ENCODE results near the gene PSMF1. TPM values are rescaled to one million over a fixed set of nuclear protein-coding genes. Genes with fewer than 3 reads are reported as not detected.

PSMF1 gene, protein sequence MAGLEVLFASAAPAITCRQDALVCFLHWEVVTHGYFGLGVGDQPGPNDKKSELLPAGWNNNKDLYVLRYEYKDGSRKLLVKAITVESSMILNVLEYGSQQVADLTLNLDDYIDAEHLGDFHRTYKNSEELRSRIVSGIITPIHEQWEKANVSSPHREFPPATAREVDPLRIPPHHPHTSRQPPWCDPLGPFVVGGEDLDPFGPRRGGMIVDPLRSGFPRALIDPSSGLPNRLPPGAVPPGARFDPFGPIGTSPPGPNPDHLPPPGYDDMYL
- total RNA-seq (140 and 142 TPM in 2 replicates), polyA plus RNA-seq (166 and 354 TPM in 2 replicates), polyA minus RNA-seq (62.6 and 67.5 TPM in 2 replicates), Bru-seq, nascent RNA (percentile 86 among the genes with signal in this experiment), BruChase-seq, experiment 1, labeled RNA remaining after a 6-hour chase (percentile 82 among the genes with signal in this experiment), BruChase-seq, experiment 2, labeled RNA remaining after a 2-hour chase (percentile 73 among the genes with signal in this experiment)
- polyA plus RNA-seq (2011; cell fraction: cytosol; rRNA removed): 182 and 258 TPM in 2 replicates
- 86.0 and 117 TPM in 2 replicates for polyA plus RNA-seq (2011; cell fraction: nucleus; rRNA removed)
- polyA plus RNA-seq (2012): 188 and 195 TPM in 2 replicates
- 23.2 TPM for polyA minus RNA-seq (2011; cell fraction: cytosol; rRNA and poly(A)+ RNA removed)
- 30.0 and 35.6 TPM in 2 replicates for polyA minus RNA-seq (2011; cell fraction: nucleus; rRNA and poly(A)+ RNA removed)
- long read RNA-seq, full-length matches to known transcripts: 259 of 304 reads
- long read RNA-seq, partial matches to known transcripts: 13 of 304 reads
- long read RNA-seq, other reads (novel, unspliced or antisense): 32 of 304 reads

DNA sequence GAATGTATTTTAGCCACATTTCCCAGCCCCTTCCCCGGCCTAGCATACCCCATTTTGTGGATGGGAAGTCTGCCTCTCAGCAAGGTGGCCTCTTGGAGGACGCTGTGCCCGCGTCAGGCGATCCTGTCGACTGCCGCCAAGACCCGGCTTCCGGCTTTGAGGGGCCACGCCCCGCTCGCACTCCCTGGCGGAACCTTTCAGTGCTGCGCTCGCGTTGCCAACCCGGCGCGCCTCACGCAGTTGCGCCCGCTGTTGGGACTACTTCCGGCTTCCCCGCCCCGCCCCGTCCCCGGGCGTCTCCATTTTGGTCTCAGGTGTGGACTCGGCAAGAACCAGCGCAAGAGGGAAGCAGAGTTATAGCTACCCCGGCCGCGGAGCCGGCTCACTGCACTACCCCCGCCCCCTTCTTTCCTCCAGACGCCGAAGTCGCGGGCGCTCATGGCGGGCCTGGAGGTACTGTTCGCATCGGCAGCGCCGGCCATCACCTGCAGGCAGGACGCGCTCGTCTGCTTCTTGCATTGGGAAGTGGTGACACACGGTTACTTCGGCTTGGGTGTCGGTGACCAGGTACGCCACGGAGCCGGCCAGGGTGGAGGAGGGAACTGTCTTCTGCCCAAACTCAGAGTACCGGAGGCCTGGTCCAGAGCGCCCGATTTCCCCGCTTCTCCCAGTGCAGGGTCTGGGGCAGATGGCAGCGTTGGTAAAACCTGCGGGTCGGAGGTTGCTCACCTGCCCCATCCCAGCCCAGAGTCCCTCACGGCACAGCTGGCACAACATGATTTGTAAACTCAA, at the start of gene PSMF1:
PSMF1 (plus strand) TSS at position 267 of the 792 bp plus-strand sequence; CDS start at position 439, 172 bp downstream.
- H3K36me3 ChIP-seq (ENCODE audit: control insufficient read depth in 2 of 2, extremely low read depth in 1 of 2, insufficient read depth in 2 of 2, low read length in 2 of 2): no peaks in the 10 kb centered on the region
- peaks cover 32% of the 10 kb centered on the region for H3K4me1 ChIP-seq (ENCODE audit: control insufficient read depth, extremely low read depth, insufficient read depth, low read length)
- H3K4me3 ChIP-seq (replicated peaks in 1 of 3; ENCODE audit: insufficient read depth in 1 of 3, low read depth in 1 of 3, low read length in 3 of 3): peak within 1 kb of the TSS; percentile 27 to 88 (median 78)
- ChIA-PET CTCF (interaction anchor here (1.8 to 1.9 kb wide), 2 partner anchors 10 kb away, joined by 6 to 8 read pairs; no protein-coding TSS in a partner anchor), POLR2A (no interaction called here)
- dilution Hi-C loops (cut with MboI; ENCODE audit: extremely low pct_ligation_motif_present, low sequenced_read_pairs) (no loop called here), intact Hi-C loops (cut with micrococcal nuclease) (loop anchor here (1.0 to 10.0 kb wide), 4 partner anchors 67 to 349 kb away; partner anchors contain the start of gene RAD21L1)
- no peaks in the 10 kb centered on the region for H3K27me3 ChIP-seq (ENCODE audit: control insufficient read depth in 2 of 2, insufficient read depth in 2 of 2, low read length in 2 of 2)
- no peaks in the 10 kb centered on the region for H4K20me1 ChIP-seq (replicated peaks; ENCODE audit: control insufficient read depth, extremely low read depth, insufficient read depth, low read length)
- H3K79me2 ChIP-seq (ENCODE audit: control insufficient read depth, insufficient read depth, low read length): peaks cover 49% of the 10 kb centered on the region
- peak within 1 kb of the TSS; percentile 91 for H3K4me2 ChIP-seq (ENCODE audit: insufficient read depth, low read length)
- FAIRE-seq: peak; percentile 97
- peak within 1 kb of the TSS; percentile 25 for H3K27ac ChIP-seq (ENCODE audit: insufficient read depth, low read depth, low read length)
- DNase-seq (ENCODE audit: low read depth, low spot score): peak; percentile 90
- peak; percentile 96 for TF ChIP-seq POLR2AphosphoS5 (IDR thresholded peaks at IDR 0.05; ENCODE audit: insufficient read depth, low read depth, low read length)
- peak; percentile 90 for TF ChIP-seq POLR2A (IDR thresholded peaks at IDR 0.05; ENCODE audit: low read depth, low read length)
- TF ChIP-seq, protein P1, sequence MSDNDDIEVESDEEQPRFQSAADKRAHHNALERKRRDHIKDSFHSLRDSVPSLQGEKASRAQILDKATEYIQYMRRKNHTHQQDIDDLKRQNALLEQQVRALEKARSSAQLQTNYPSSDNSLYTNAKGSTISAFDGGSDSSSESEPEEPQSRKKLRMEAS (IDR thresholded peaks at IDR 0.05; ENCODE audit: insufficient read depth, insufficient read length): no peak
- H3K9ac ChIP-seq (replicated peaks; ENCODE audit: extremely low read depth, insufficient read depth, low read length): peak within 1 kb of the TSS; percentile 50
- TSS peak; percentile 37 for BruUV-seq (replicated peaks)
- no peaks in the 10 kb centered on the region for H3K9me3 ChIP-seq (replicated peaks; ENCODE audit: control insufficient read depth, insufficient read depth, low read length)
- H2AFZ ChIP-seq (ENCODE audit: low read depth, low read length): peak within 1 kb of the TSS; percentile 89
- H3K9me1 ChIP-seq (replicated peaks; ENCODE audit: control insufficient read depth, extremely low read depth, insufficient read depth, low read length): no peaks in the 10 kb centered on the region

All from endothelial cell of umbilical vein (primary cell).